ENCODE results near the gene SFI1. TPM values are rescaled to one million over a fixed set of nuclear protein-coding genes. Genes with fewer than 3 reads are reported as not detected.
"Not testable (repeated sequence)": the region's sequence is repeated elsewhere in the genome, so short reads cannot be mapped to it uniquely, and the experiment has no call there.

Gene SFI1
- total RNA-seq, 1 donor from 2014 or later = 38.0 TPM

GRCh38 chr22:31530823-31531195, 34.5 kb downstream of the SFI1 start:
- intact Hi-C loops (cut with DNase I) = no loop called here
- TF ChIP-seq, protein P1, sequence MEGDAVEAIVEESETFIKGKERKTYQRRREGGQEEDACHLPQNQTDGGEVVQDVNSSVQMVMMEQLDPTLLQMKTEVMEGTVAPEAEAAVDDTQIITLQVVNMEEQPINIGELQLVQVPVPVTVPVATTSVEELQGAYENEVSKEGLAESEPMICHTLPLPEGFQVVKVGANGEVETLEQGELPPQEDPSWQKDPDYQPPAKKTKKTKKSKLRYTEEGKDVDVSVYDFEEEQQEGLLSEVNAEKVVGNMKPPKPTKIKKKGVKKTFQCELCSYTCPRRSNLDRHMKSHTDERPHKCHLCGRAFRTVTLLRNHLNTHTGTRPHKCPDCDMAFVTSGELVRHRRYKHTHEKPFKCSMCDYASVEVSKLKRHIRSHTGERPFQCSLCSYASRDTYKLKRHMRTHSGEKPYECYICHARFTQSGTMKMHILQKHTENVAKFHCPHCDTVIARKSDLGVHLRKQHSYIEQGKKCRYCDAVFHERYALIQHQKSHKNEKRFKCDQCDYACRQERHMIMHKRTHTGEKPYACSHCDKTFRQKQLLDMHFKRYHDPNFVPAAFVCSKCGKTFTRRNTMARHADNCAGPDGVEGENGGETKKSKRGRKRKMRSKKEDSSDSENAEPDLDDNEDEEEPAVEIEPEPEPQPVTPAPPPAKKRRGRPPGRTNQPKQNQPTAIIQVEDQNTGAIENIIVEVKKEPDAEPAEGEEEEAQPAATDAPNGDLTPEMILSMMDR (IDR thresholded peaks at IDR 0.05) = no peak
- Histone ChIP-seq H3K27ac (no peak overlapping the region), H3K4me1 (no peaks in the 10 kb centered on the region), H3K4me3 (no peak overlapping the region), H3K36me3 (peaks cover 12% of the 10 kb centered on the region), H3K9me3 (no peaks in the 10 kb centered on the region), H3K27me3 (no peaks in the 10 kb centered on the region)
- no peak for DNase-seq
- no peak for ATAC-seq

- Histone ChIP-seq H3K36me3 (peaks cover 12% of the 10 kb centered on the region), H3K9me3 (no peaks in the 10 kb centered on the region), H3K27me3 (no peaks in the 10 kb centered on the region), H3K27ac (no peak overlapping the region), H3K4me3 (no peak overlapping the region), H3K4me1 (no peaks in the 10 kb centered on the region)
- ATAC-seq (no peak), DNase-seq (no peak)
- TF ChIP-seq, protein P1 (IDR thresholded peaks at IDR 0.05) = no peak
- intact Hi-C loops (cut with DNase I) = no loop called here
Measured at GRCh38 chr22:31532060-31532459, 35.7 kb downstream of the SFI1 start.

- Histone ChIP-seq H3K4me1 (no peaks in the 10 kb centered on the region), H3K36me3 (peaks cover 12% of the 10 kb centered on the region), H3K27me3 (no peaks in the 10 kb centered on the region), H3K27ac (no peak overlapping the region), H3K9me3 (no peaks in the 10 kb centered on the region), H3K4me3 (no peak overlapping the region)
- ATAC-seq (no peak), DNase-seq (no peak)
- intact Hi-C loops (cut with DNase I) = no loop called here
- TF ChIP-seq, protein P1 (IDR thresholded peaks at IDR 0.05) = no peak
Measured at GRCh38 chr22:31533374-31533773, 37.0 kb downstream of the SFI1 start.

GRCh38 chr22:31537019-31537535, 40.7 kb downstream of the SFI1 start:
- TF ChIP-seq, protein P1 (IDR thresholded peaks at IDR 0.05) = no peak
- intact Hi-C loops (cut with DNase I) = no loop called here
- ATAC-seq (no peak), DNase-seq (no peak)
- Histone ChIP-seq H3K9me3 (no peaks in the 10 kb centered on the region), H3K27me3 (no peaks in the 10 kb centered on the region), H3K27ac (no peak overlapping the region), H3K4me3 (no peak overlapping the region), H3K36me3 (no peaks in the 10 kb centered on the region), H3K4me1 (no peaks in the 10 kb centered on the region)

- Histone ChIP-seq H3K4me3 (no peak overlapping the region), H3K27me3 (no peaks in the 10 kb centered on the region), H3K9me3 (no peaks in the 10 kb centered on the region), H3K27ac (no peak overlapping the region), H3K36me3 (no peaks in the 10 kb centered on the region), H3K4me1 (no peaks in the 10 kb centered on the region)
- DNase-seq = no peak
- ATAC-seq = no peak
- TF ChIP-seq, protein P1 (IDR thresholded peaks at IDR 0.05) = no peak
- intact Hi-C loops (cut with DNase I) = no loop called here
Measured at GRCh38 chr22:31538815-31539214, 42.5 kb downstream of the SFI1 start.

DNA sequence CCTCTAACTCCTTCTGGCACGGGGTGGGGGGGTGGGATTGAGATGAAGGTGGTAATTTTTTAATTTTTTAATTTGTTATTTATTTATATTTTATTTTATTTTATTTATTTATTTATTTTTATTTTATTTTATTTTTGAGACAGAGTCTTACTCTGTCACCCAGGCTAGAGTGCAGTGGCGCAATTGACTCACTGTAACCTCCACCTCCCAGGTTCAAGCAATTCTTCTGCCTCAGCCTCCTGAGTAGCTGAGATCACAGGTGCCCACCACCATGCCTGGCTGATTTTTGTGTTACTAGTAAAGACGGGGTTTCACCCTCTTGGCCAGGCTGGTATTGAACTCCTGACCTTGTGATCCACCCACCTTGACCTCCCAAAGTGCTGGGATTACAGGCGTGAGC, 43.8 kb downstream of the SFI1 start:
- H3K27ac ChIP-seq; H3K4me1 ChIP-seq; H3K9me3 ChIP-seq; DNase-seq; ATAC-seq; intact Hi-C loops (cut with DNase I); H3K36me3 ChIP-seq; H3K4me3 ChIP-seq; H3K27me3 ChIP-seq: not testable (repeated sequence)

Data from upper lobe of right lung (tissue), 1 donor.